Common myeloid progenitor, CD34-positive (primary cell): ENCODE measurements around the gene P2RX1.

Experiments
- CTCF ChIA-PET: fragments of 350-600 bp; sonication (Branson Sonifier 250); formaldehyde crosslinking; loops from one replicate; lab custom pipeline; 2021; ENCODE audit warnings: antibody characterized with exemption; lab: Charles Lee
- POLR2A ChIA-PET: fragments of 350-600 bp; sonication (Branson Sonifier 250); formaldehyde crosslinking; loops from one replicate; lab custom pipeline; 2021; ENCODE audit warnings: antibody characterized with exemption; lab: Charles Lee
- DNase-seq, 3 donors: peaks; one replicate each; pipeline versions ENCODE4 v3.0.0 to v3.0.0-alpha.2; 2013
- H3K27ac ChIP-seq, 2 experiments: 1 replicate in 1 of 2; 2 replicates in 1 of 2; pipeline ENCODE4 v1.7.0; 2013; ENCODE audit warnings: inconsistent platforms in 2 of 2, low read length in 2 of 2, mild to moderate bottlenecking in 2 of 2, low read depth in 1 of 2, moderate library complexity in 1 of 2; ENCODE audit not compliant: severe bottlenecking in 2 of 2, insufficient read depth in 1 of 2, poor library complexity in 1 of 2
- H3K27me3 ChIP-seq, 5 experiments: replicated peaks in 2 of 5; 1 replicate in 3 of 5; 2 replicates in 2 of 5; pipeline versions ENCODE4 v1.6.1 to v1.7.0; 2013; ENCODE audit warnings: low read length in 4 of 5, mild to moderate bottlenecking in 2 of 5, moderate library complexity in 2 of 5, inconsistent platforms in 1 of 5; ENCODE audit not compliant: insufficient read depth in 5 of 5, control insufficient read depth in 4 of 5
- H3K36me3 ChIP-seq, 4 experiments: 1 replicate in 2 of 4; 2 replicates in 2 of 4; pipeline versions ENCODE4 v1.6.1 to v1.7.0; 2013; ENCODE audit warnings: low read length in 3 of 4, control low read depth in 1 of 4, mild to moderate bottlenecking in 1 of 4; ENCODE audit not compliant: control insufficient read depth in 4 of 4, insufficient read depth in 4 of 4
- H3K4me1 ChIP-seq, 4 experiments: 1 replicate in 3 of 4; 2 replicates in 1 of 4; pipeline versions ENCODE4 v1.6.1 to v1.7.1; 2013; ENCODE audit warnings: low read length in 3 of 4, mild to moderate bottlenecking in 3 of 4, control low read depth in 1 of 4, inconsistent platforms in 1 of 4, moderate library complexity in 1 of 4; ENCODE audit not compliant: control insufficient read depth in 4 of 4, insufficient read depth in 4 of 4; ENCODE audit errors: control extremely low read depth in 1 of 4
- H3K4me3 ChIP-seq, 7 experiments: 1 replicate in 4 of 7; 2 replicates in 3 of 7; pipeline versions ENCODE4 v1.5.1 to v1.7.0; 2013; ENCODE audit warnings: mild to moderate bottlenecking in 7 of 7, low read length in 6 of 7, moderate library complexity in 6 of 7, inconsistent platforms in 2 of 7, low read depth in 2 of 7, control low read depth in 1 of 7; ENCODE audit not compliant: insufficient read depth in 4 of 7, control insufficient read depth in 1 of 7; ENCODE audit errors: extremely low read depth in 1 of 7
- H3K9me3 ChIP-seq, 5 experiments: 1 replicate in 4 of 5; 2 replicates in 1 of 5; pipeline versions ENCODE4 v1.6.1 to v1.7.1; 2013; ENCODE audit warnings: low read length in 4 of 5, mild to moderate bottlenecking in 2 of 5, inconsistent platforms in 1 of 5, low read depth in 1 of 5, moderate library complexity in 1 of 5; ENCODE audit not compliant: control insufficient read depth in 4 of 5, insufficient read depth in 2 of 5; ENCODE audit errors: control extremely low read depth in 1 of 5
- WGBS: methylation state at CpG from one replicate; pipeline ENCODE4 v1.1.5; 2013; ENCODE audit not compliant: insufficient coverage; 5-methylcytosine and 5-hydroxymethylcytosine counted together

P2RX1 gene

GRCh38 chr17:3891626-3892094, 24.6 kb downstream of the P2RX1 start:
- Histone ChIP-seq H3K36me3 (peaks cover 0 to 3% (median 1%) of the 10 kb centered on the region in 4 experiments), H3K4me1 (peaks cover 2 to 47% (median 41%) of the 10 kb centered on the region in 4 experiments), H3K9me3 (no peaks in the 10 kb centered on the region), H3K4me3 (peak overlapping the region in 6 of 7 experiments; percentile 15 to 78 (median 66)), H3K27me3 (no peaks in the 10 kb centered on the region), H3K27ac (no peak overlapping the region)
- WGBS, result 49% methylated on average over 12 of the region's 12 CpGs
- POLR2A ChIA-PET, result no interaction called here
- CTCF ChIA-PET, result no interaction called here
- no peak for DNase-seq

DNA sequence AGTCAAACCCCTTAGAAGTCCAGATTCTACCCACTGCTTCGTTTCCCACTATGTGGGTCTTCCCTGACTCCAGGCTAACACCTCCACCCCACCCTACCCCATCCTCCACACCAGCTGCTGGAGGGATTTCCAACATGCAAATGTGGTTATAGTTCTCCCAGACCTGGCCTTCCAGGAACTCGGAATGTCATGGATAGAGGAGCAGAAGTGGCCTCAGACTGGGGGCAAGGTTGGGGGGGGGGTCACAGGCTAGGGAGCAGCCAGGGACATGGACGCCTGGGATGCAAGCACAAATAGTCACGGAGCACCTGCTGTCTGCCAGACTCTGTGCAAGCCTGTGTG, 25.4 kb downstream of the P2RX1 start:
- Histone ChIP-seq H3K27me3 (no peaks in the 10 kb centered on the region), H3K4me1 (peaks cover 2 to 50% (median 44%) of the 10 kb centered on the region in 4 experiments)

DNA sequence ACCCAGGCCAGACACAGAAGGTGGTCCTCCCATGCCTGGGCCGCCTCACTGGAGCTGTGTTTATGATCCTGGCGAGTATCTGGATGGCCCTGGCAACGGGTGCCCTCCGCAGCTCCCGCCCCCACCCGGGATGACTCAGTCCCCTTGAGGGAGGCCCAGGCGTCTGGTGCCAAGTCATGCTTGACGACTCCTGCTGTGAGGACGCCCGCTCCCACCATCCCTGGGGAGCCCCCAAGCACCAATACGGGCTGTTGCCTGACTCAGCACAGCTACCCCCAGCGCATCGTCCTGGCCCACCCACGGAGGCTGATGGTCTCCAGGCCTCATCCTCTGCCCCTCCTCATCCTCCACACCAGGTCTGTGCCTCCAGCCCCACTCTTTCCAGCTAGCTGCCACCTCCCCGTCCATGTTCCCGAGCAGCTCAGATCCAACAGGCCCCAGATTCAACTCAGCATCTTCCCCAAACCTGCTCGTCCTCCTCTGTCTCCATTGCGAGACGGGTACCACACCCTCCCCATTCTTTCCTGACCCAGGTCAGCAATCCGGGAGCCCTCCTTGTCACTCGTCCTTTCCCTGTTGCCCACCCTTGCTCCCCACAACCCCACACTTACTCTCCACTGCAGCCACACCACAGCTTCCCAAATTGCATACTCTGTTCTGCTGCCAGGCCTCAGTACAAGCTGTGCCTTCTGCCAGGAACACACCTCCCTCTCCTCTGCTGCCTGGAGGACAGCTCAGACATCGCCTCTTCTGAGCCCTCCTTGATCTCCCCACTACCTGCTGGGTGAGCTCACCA, 26.0 kb downstream of the P2RX1 start:
- CTCF ChIA-PET, result interaction anchor here (0.8 to 2.0 kb wide), 5 partner anchors 10 to 152 kb away, joined by 3 to 7 read pairs (median 4); partner anchors contain the start of gene NCBP3
- peaks cover 2 to 48% (median 43%) of the 10 kb centered on the region in 4 experiments for H3K4me1 ChIP-seq
- no peaks in the 10 kb centered on the region for H3K36me3 ChIP-seq
- H3K27me3 ChIP-seq, result no peaks in the 10 kb centered on the region
- POLR2A ChIA-PET, result no interaction called here
- no peak overlapping the region for H3K4me3 ChIP-seq
- H3K27ac ChIP-seq, result no peak overlapping the region
- peak in 1 of 3 donors; percentile 46 for DNase-seq
- 92% methylated on average over 19 of the region's 22 CpGs for WGBS
- no peaks in the 10 kb centered on the region for H3K9me3 ChIP-seq

More for the DNA sequence above, 25.4 kb downstream of the P2RX1 start:
- no peaks in the 10 kb centered on the region for H3K36me3 ChIP-seq
- H3K27ac ChIP-seq, result no peak overlapping the region
- WGBS, result 100% methylated on average over 2 of the region's 4 CpGs
- no peak for DNase-seq
- ChIA-PET CTCF (interaction anchor here (1.1 to 2.0 kb wide), 3 partner anchors 10 to 47 kb away, joined by 3 to 7 read pairs (median 4); partner anchors contain the start of gene NCBP3), POLR2A (no interaction called here)
- H3K4me3 ChIP-seq, result no peak overlapping the region
- no peaks in the 10 kb centered on the region for H3K9me3 ChIP-seq

GRCh38 chr17:3889325-3890012, 26.8 kb downstream of the P2RX1 start:
- no peak overlapping the region for H3K27ac ChIP-seq

DNA sequence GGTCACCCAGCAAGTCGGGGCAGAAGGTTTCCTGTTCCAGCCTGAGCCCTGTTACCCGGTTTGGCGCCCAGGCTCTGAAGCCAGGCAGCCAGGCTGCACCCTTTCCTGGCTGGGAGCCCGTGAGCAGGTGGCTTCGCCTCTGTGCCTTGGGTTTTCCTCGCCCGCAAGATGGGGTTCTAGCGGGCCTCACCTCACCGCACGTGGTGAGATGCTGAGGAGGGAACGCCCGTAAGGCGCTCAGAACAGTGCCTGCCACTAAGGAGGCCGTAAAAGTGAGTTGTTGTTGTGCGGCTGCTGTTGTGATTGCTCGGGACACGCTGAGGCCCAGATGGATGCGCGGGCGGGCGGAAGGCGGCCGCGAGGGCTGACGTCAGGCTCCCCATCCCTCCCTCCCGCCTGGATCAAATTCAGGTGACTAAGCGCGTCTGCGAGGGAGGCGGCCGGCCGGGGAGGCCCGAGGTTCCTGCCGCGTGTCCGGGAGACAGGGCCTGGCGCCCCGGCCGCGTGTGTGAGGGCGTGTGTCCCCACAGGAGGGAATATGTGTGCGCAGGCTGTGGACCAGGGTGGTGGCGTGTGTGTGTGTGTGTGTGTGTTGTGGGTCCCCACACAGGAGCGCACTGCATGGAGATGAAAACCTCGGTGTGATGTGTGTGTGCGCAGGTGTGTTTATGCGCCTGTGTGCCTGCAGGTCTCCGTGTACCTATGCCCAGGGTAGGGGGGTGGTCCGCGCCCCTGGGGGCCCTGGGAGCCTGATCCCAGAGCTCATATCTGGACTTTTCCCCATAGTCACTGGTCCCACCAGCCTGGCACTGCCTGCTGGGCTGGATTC, 27.7 kb downstream of the P2RX1 start:
- H3K9me3 ChIP-seq, result no peaks in the 10 kb centered on the region
- H3K4me1 ChIP-seq, result peaks cover 0 to 31% (median 30%) of the 10 kb centered on the region in 4 experiments
- peaks cover 0 to 5% (median 2%) of the 10 kb centered on the region in 4 experiments for H3K36me3 ChIP-seq
- ChIA-PET POLR2A (no interaction called here), CTCF (interaction anchor here (0.9 to 2.0 kb wide), 2 partner anchors 27 to 42 kb away, joined by 3 to 7 read pairs; partner anchors contain the start of gene NCBP3)
- H3K4me3 ChIP-seq, result no peak overlapping the region
- H3K27me3 ChIP-seq, result no peaks in the 10 kb centered on the region
- peak in 2 of 3 donors; percentile 44 to 48 for DNase-seq
- WGBS, result 87% methylated on average over 35 of the region's 50 CpGs
- no peak overlapping the region for H3K27ac ChIP-seq

More at GRCh38 chr17:3889325-3890012, 26.8 kb downstream of the P2RX1 start:
- H3K9me3 ChIP-seq, result no peaks in the 10 kb centered on the region
- H3K36me3 ChIP-seq, result peaks cover 0 to 3% (median 0%) of the 10 kb centered on the region in 4 experiments
- H3K27me3 ChIP-seq, result no peaks in the 10 kb centered on the region
- no peak for DNase-seq
- CTCF ChIA-PET, result interaction anchor here (0.8 to 2.0 kb wide), 6 partner anchors 11 to 152 kb away, joined by 3 to 7 read pairs (median 4); partner anchors contain the start of gene NCBP3
- no peak overlapping the region for H3K4me3 ChIP-seq
- POLR2A ChIA-PET, result no interaction called here
- H3K4me1 ChIP-seq, result peaks cover 0 to 40% (median 35%) of the 10 kb centered on the region in 4 experiments
- WGBS, result 97% methylated on average over 14 of the region's 17 CpGs

GRCh38 chr17:3887804-3888203, 28.5 kb downstream of the P2RX1 start:
- POLR2A ChIA-PET, result no interaction called here
- no peak for DNase-seq
- peaks cover 0 to 5% (median 2%) of the 10 kb centered on the region in 4 experiments for H3K36me3 ChIP-seq
- 93% methylated on average over 4 of the region's 9 CpGs for WGBS
- no peaks in the 10 kb centered on the region for H3K9me3 ChIP-seq
- CTCF ChIA-PET, result no interaction called here
- peaks cover 0 to 27% (median 27%) of the 10 kb centered on the region in 4 experiments for H3K4me1 ChIP-seq
- H3K4me3 ChIP-seq, result no peak overlapping the region
- no peak overlapping the region for H3K27ac ChIP-seq
- no peaks in the 10 kb centered on the region for H3K27me3 ChIP-seq
